GM12872 (cell line): ENCODE measurements around the gene SIRPB1.

ENCODE experiments used
- TF ChIP-seq, protein P1 (sequence below): IDR thresholded peaks from 3 replicates; pipeline ENCODE4 v1.5.1; 2011; ENCODE audit warnings: low read depth, mild to moderate bottlenecking, low read length, moderate library complexity; ENCODE audit not compliant: insufficient read depth

Gene SIRPB1

DNA sequence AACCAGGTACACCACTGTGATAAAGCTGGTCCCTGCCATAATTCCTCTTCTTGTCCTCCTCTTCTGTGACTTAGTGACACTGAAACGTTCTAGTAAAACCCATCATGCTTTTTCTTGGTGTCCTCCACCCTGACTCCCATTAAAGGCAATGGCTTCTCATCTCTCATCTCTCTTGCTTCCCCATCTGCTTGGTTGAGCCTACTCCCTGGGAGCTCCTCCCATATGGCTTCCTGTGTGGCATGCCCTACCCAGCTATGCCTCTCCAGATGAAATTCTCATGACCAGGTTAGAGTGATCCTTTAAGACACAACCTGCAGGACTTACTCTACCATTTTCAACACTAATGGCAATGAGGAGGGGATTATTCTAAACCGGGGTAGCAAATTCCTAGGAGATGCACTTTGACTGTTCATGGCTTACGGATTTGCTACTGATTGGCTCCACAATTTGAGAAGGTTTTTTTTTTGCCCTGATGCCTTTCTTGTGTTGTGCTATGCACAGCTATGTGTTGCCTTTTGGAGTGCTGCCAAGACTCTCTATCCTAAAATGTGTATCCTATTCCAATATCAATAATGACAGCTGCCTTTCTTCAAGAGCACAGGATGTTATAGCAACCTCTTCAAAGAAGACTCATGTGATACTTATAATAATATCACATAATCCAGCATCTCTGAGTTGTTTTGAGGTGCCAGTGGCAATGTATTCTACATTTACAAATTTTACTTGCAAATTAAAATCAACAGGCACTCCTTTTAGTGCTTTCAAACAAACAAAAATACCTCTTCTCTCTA, 31.7 kb upstream of the SIRPB1 start:
- TF ChIP-seq, protein P1, sequence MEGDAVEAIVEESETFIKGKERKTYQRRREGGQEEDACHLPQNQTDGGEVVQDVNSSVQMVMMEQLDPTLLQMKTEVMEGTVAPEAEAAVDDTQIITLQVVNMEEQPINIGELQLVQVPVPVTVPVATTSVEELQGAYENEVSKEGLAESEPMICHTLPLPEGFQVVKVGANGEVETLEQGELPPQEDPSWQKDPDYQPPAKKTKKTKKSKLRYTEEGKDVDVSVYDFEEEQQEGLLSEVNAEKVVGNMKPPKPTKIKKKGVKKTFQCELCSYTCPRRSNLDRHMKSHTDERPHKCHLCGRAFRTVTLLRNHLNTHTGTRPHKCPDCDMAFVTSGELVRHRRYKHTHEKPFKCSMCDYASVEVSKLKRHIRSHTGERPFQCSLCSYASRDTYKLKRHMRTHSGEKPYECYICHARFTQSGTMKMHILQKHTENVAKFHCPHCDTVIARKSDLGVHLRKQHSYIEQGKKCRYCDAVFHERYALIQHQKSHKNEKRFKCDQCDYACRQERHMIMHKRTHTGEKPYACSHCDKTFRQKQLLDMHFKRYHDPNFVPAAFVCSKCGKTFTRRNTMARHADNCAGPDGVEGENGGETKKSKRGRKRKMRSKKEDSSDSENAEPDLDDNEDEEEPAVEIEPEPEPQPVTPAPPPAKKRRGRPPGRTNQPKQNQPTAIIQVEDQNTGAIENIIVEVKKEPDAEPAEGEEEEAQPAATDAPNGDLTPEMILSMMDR, result no peak

- TF ChIP-seq, protein P1, result no peak
These were observed 28.3 kb upstream of the SIRPB1 start for GRCh38 chr20:1648101-1648500.

- TF ChIP-seq, protein P1, result no peak
These were observed 27.2 kb upstream of the SIRPB1 start for GRCh38 chr20:1646975-1647431.

GRCh38 chr20:1644101-1644962, 24.5 kb upstream of the SIRPB1 start:
- TF ChIP-seq, protein P1, result no peak

DNA sequence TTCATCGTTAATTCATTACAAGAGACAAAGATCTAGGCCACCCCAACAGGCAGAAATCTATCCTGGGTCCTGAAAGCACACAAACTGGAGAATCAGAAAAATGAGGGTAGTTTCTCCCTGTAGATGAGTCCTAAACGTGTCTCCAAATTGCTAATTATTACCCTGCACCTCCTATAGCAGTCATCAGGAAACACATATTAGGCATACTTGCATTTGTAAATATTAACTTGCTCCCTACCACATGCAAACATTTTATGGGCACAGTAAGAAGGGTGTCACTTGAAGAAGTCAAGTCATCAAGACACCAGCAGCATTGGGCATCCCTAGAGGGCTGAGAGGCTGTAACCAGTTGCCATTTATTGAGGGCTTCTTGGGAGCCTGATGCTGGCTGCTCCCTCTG, 17.9 kb upstream of the SIRPB1 start:
- TF ChIP-seq, protein P1, result no peak

DNA sequence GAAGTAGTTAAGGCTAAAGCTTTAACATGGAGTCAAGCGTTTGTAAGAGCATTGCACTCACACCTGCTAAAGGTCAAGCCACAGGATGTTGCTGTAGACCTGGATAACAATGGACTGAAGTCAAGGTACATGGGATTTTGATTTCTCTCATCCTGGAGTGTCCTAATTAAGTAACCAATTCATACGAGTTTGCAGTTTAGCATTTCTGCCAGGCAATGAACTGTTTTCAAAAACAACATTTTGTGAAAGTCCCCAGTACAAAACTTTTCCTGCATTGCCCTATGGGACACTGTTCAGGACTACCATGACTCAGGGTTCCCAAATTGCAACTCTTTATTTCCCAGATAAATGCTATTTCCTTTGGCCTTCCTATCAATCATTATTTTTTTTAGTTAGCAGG, 17.4 kb upstream of the SIRPB1 start:
- TF ChIP-seq, protein P1, result no peak

GRCh38 chr20:1636621-1637020, 16.8 kb upstream of the SIRPB1 start:
- TF ChIP-seq, protein P1, result no peak
